GM12878 (cell line): ENCODE measurements around the gene MAP3K1. TPM values are rescaled to one million over a fixed set of nuclear protein-coding genes. Genes with fewer than 3 reads are reported as not detected.

Experiments used
- ATAC-seq: fragments of 200-7000 bp; cut with Tn5 transposase; 3 replicates; pipeline ENCODE4 v1.9.1; 2020; ENCODE audit warnings: mild to moderate bottlenecking, moderate library complexity
- BruUV-seq: library from RNA; stranded (reverse); fragments of 400-500 nt; replicated peaks from 2 replicates; lab custom pipeline; 2021; lab: Mats Ljungman, UMichigan
- CTCF ChIA-PET: fragments of 300-600 bp; sonication (Branson Sonifier 250); formaldehyde crosslinking; extraction: SDS; loops from one replicate; lab custom pipeline; 2021; ENCODE audit warnings: inconsistent platforms; lab: Yijun Ruan, JAX
- POLR2A ChIA-PET: fragments of 350-600 bp; formaldehyde crosslinking; extraction: SDS; loops from one replicate; lab custom pipeline; 2021; ENCODE audit warnings: inconsistent platforms; lab: Charles Lee
- RAD21 ChIA-PET: fragments of 300-600 bp; sonication (Branson Sonifier 250); formaldehyde crosslinking; loops from one replicate; lab custom pipeline; 2023; ENCODE audit warnings: antibody characterized with exemption; ENCODE audit not compliant: unreplicated experiment; lab: Charles Lee
- SMC1A ChIA-PET: fragments of 300-600 bp; sonication (Branson Sonifier 250); formaldehyde crosslinking; loops from one replicate; lab custom pipeline; 2023; ENCODE audit not compliant: unreplicated experiment, uncharacterized antibody; lab: Charles Lee
- DNase-seq: peaks from one replicate; pipeline ENCODE4 v3.0.0-alpha.2; 2011; ENCODE audit warnings: low read depth, low spot score
- FAIRE-seq: peaks from 3 replicates; lab custom pipeline; 2011; peaks lifted over from hg19 to GRCh38; lab: Jason Lieb, UNC
- H2AFZ ChIP-seq: 2 replicates; pipeline ENCODE4 v1.6.0; 2011; ENCODE audit warnings: low read depth, low read length, control low read depth; ENCODE audit not compliant: control insufficient read depth
- H3K27ac ChIP-seq: 2 replicates; pipeline ENCODE4 v1.5.1; 2011; ENCODE audit warnings: control low read depth; ENCODE audit not compliant: control insufficient read depth, insufficient read depth
- H3K27me3 ChIP-seq, 2 experiments: replicated peaks in 1 of 2; 2 replicates each; pipeline versions ENCODE4 v1.6.0 to v1.6.1; 2011; ENCODE audit warnings: low read length in 1 of 2; ENCODE audit not compliant: control insufficient read depth in 2 of 2, insufficient read depth in 2 of 2
- H3K36me3 ChIP-seq, 2 experiments: 2 replicates each; pipeline ENCODE4 v1.5.1; 2011; ENCODE audit warnings: low read length in 1 of 2; ENCODE audit not compliant: control insufficient read depth in 2 of 2, insufficient read depth in 2 of 2
- H3K4me1 ChIP-seq: 2 replicates; pipeline ENCODE4 v1.6.1; 2011; ENCODE audit warnings: mild to moderate bottlenecking, low read length, moderate library complexity, mixed read lengths; ENCODE audit not compliant: control insufficient read depth, insufficient read depth
- H3K4me2 ChIP-seq: 2 replicates; pipeline ENCODE4 v1.6.0; 2011; ENCODE audit warnings: control low read depth; ENCODE audit not compliant: control insufficient read depth, insufficient read depth
- H3K4me3 ChIP-seq: fragments of 200-600 bp; sonication (generic); 2 replicates; pipeline ENCODE4 v1.5.1; 2016
- H3K79me2 ChIP-seq: 2 replicates; pipeline ENCODE4 v1.6.0; 2011; ENCODE audit warnings: low read length; ENCODE audit not compliant: control insufficient read depth, insufficient read depth
- H3K9ac ChIP-seq: 2 replicates; pipeline ENCODE4 v1.8.0; 2011; ENCODE audit warnings: low read length, control low read depth, mixed read lengths; ENCODE audit not compliant: control insufficient read depth, insufficient read depth
- H3K9me3 ChIP-seq: replicated peaks from 3 replicates; pipeline ENCODE4 v1.5.1; 2011; ENCODE audit warnings: mild to moderate bottlenecking, low read length; ENCODE audit not compliant: control insufficient read depth, insufficient read depth
- H4K20me1 ChIP-seq: 2 replicates; pipeline ENCODE4 v1.6.0; 2011; ENCODE audit not compliant: control insufficient read depth, insufficient read depth
- EP300 ChIP-seq, 2 experiments: fragments of 150-350 bp in 1 of 2; IDR thresholded peaks; 2 replicates each; pipeline ENCODE4 v1.6.1; 2011 to 2012; ENCODE audit warnings: low read depth in 2 of 2, low read length in 2 of 2, borderline replicate concordance in 1 of 2, improper control_type of control experiment in 1 of 2, inconsistent platforms in 1 of 2; ENCODE audit not compliant: control insufficient read depth in 1 of 2
- IKZF2 ChIP-seq, 2 experiments: fragments of 450-650 bp; IDR thresholded peaks; 2 replicates each; pipeline ENCODE4 v1.6.1; 2017; ENCODE audit warnings: mild to moderate bottlenecking in 2 of 2, moderate library complexity in 2 of 2
- JUNB ChIP-seq: IDR thresholded peaks from 2 replicates; pipeline ENCODE4 v1.6.1; 2016; ENCODE audit warnings: antibody characterized with exemption, mild to moderate bottlenecking
- MYC ChIP-seq: IDR thresholded peaks from 2 replicates; pipeline ENCODE4 v1.6.1; 2011; ENCODE audit warnings: mild to moderate bottlenecking, low read length, moderate library complexity, inconsistent platforms; ENCODE audit not compliant: insufficient read depth, insufficient replicate concordance, insufficient read length, severe bottlenecking
- NFYA ChIP-seq: IDR thresholded peaks from 2 replicates; pipeline ENCODE4 v1.6.1; 2011; ENCODE audit warnings: low read depth, mild to moderate bottlenecking, low read length, improper control_type of control experiment, borderline replicate concordance
- NR2F1 ChIP-seq: fragments of 450-650 bp; conservative IDR thresholded peaks from 2 replicates; pipeline ENCODE4 v1.6.1; 2017; ENCODE audit warnings: mild to moderate bottlenecking
- RFX5 ChIP-seq: IDR thresholded peaks from 2 replicates; pipeline ENCODE4 v1.6.1; 2011; ENCODE audit warnings: low read depth, low read length, improper control_type of control experiment
- SIN3A ChIP-seq: IDR thresholded peaks from 2 replicates; pipeline ENCODE4 v1.6.1; 2012; ENCODE audit warnings: low read depth, low read length, improper control_type of control experiment
- SMAD1 ChIP-seq: fragments of 450-650 bp; IDR thresholded peaks from 2 replicates; pipeline ENCODE4 v1.6.1; 2018; ENCODE audit warnings: mild to moderate bottlenecking, low read depth; ENCODE audit not compliant: partially characterized antibody
- WRNIP1 ChIP-seq: IDR thresholded peaks from 2 replicates; pipeline ENCODE4 v1.6.1; 2011; ENCODE audit warnings: low read depth, low read length, improper control_type of control experiment, borderline replicate concordance
- WGBS: methylation state at CpG from one replicate; pipeline ENCODE4 v1.1.6; 2016; ENCODE audit warnings: low lambda C conversion rate; ENCODE audit not compliant: insufficient replicate concordance, insufficient coverage; ENCODE audit errors: missing lambda C conversion rate; 5-methylcytosine and 5-hydroxymethylcytosine counted together
- in situ Hi-C: fragments of 300-500 bp; cut with MboI; formaldehyde crosslinking; loops from 9 replicates; pipeline ENCODE4 v1.14.3; 2018; ENCODE audit warnings: mixed read lengths
- intact Hi-C: fragments of 100-400 bp; cut with micrococcal nuclease; formaldehyde crosslinking; loops from one replicate; pipeline ENCODE4 v1.14.2; 2022; ENCODE audit not compliant: unreplicated experiment
- polyA plus RNA-seq, 11 experiments: library from polyadenylated mRNA; depleted of rRNA in 4 of 11; unstranded in 6 of 11; stranded (reverse) in 5 of 11; fragments of >200 nt; fragmentation: Nextera tagmentation in 4 of 11; fragmentation: Illumina TruSeq in 1 of 11; extraction: Ambion mirVana in 4 of 11; extraction: Trizol in 1 of 11; gene quantifications; 1 replicate in 1 of 11; 2 replicates in 10 of 11; pipeline versions ENCODE4 v1.2.1 to v1.2.3, GENCODE V29; 2011 to 2016; ENCODE audit warnings: inconsistent platforms in 2 of 11, missing spikeins in 2 of 11, low read depth in 1 of 11
- total RNA-seq, 4 experiments: library from RNA; depleted of rRNA in 3 of 4; stranded (reverse); fragments of >200 nt in 3 of 4; fragmentation: Illumina TruSeq in 1 of 4; extraction: Trizol in 1 of 4; gene quantifications; 2 replicates each; pipeline versions ENCODE4 v1.2.1 to v1.2.3, GENCODE V29; 2013 to 2021
- TF ChIP-seq, protein P1 (sequence below): fragments of 150-350 bp; IDR thresholded peaks from 2 replicates; pipeline ENCODE4 v1.6.1; 2016; ENCODE audit warnings: low read depth, low read length
- TF ChIP-seq, protein P2 (sequence below): fragments of 450-650 bp; IDR thresholded peaks from 2 replicates; pipeline ENCODE4 v1.6.1; 2018; ENCODE audit warnings: borderline replicate concordance, mild to moderate bottlenecking; ENCODE audit not compliant: partially characterized antibody

Gene MAP3K1
- total and polyA plus RNA-seq, 10 of the 15 experiments (the other 5 are each of a cell fraction or from before 2014, with no cell fraction given), result 7.5 to 24.6 (median 12.6) TPM

DNA sequence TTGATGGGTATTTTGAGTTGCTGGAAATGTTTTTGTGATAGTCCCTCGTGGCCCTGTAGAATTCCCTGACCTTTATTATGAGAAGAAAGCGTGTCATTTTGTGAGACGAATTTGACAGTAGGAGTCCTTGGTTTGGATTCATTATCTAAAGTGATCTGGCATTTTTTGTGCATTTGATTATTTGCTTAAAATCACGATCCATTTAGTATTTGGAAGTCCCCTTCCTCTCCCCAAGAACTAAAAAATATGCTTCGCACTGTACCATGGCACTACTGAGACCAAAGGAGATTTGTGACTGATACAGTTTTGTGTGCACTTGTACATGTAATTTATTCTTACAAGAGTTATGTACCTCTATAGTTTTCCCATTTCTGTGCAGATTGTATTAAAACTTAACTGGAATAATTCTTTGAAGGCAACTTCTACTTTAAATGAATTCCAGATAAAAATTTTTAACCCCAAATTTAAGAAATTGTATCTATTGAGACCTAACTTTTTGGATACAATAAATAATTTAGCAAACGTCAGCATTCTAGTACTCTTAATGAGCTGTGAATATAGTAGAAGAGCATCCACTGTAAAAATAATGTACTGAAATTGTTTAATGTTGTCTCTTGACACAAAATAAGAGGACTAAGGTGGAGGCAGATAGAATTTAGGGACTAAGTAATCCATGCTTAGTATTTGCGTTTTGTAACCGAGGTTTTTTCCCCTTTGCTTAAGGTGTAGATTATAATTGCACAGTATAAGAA is 2.1 kb downstream of the MAP3K1 start:
- peak overlapping the region; percentile 77 for H3K9ac ChIP-seq
- ChIA-PET RAD21 (interaction anchor here (0.8 to 2.3 kb wide), 4 partner anchors 10 to 547 kb away, joined by 3 to 10 read pairs (median 4); no protein-coding TSS in a partner anchor), SMC1A (interaction anchor here (1.2 to 4.4 kb wide), 4 partner anchors 12 to 488 kb away, joined by 3 to 64 read pairs (median 12); no protein-coding TSS in a partner anchor), POLR2A (interaction anchor here (0.6 to 1.0 kb wide), 2 partner anchors 21 to 148 kb away, joined by 3 read pairs; no protein-coding TSS in a partner anchor), CTCF (interaction anchor here (0.8 to 2.5 kb wide), 2 partner anchors 57 to 83 kb away, joined by 3 to 4 read pairs; no protein-coding TSS in a partner anchor)
- TSS peak; percentile 52 for BruUV-seq
- DNase-seq (no peak), FAIRE-seq (no peak), ATAC-seq (no peak)
- H3K27me3 ChIP-seq, result no peaks in the 10 kb centered on the region
- no peaks in the 10 kb centered on the region for H3K36me3 ChIP-seq
- TF ChIP-seq JUNB (no peak), NFYA (no peak), EP300 (IDR thresholded peaks at IDR 0.05; ENCODE audit: borderline replicate concordance in 1 of 2, control insufficient read depth in 1 of 2, low read depth in 2 of 2, low read length in 2 of 2) (no peak), SIN3A (no peak), WRNIP1 (no peak), SMAD1 (no peak), IKZF2 (IDR thresholded peaks at IDR 0.05) (no peak), NR2F1 (no peak), RFX5 (no peak), MYC (no peak)
- TF ChIP-seq, protein P1, sequence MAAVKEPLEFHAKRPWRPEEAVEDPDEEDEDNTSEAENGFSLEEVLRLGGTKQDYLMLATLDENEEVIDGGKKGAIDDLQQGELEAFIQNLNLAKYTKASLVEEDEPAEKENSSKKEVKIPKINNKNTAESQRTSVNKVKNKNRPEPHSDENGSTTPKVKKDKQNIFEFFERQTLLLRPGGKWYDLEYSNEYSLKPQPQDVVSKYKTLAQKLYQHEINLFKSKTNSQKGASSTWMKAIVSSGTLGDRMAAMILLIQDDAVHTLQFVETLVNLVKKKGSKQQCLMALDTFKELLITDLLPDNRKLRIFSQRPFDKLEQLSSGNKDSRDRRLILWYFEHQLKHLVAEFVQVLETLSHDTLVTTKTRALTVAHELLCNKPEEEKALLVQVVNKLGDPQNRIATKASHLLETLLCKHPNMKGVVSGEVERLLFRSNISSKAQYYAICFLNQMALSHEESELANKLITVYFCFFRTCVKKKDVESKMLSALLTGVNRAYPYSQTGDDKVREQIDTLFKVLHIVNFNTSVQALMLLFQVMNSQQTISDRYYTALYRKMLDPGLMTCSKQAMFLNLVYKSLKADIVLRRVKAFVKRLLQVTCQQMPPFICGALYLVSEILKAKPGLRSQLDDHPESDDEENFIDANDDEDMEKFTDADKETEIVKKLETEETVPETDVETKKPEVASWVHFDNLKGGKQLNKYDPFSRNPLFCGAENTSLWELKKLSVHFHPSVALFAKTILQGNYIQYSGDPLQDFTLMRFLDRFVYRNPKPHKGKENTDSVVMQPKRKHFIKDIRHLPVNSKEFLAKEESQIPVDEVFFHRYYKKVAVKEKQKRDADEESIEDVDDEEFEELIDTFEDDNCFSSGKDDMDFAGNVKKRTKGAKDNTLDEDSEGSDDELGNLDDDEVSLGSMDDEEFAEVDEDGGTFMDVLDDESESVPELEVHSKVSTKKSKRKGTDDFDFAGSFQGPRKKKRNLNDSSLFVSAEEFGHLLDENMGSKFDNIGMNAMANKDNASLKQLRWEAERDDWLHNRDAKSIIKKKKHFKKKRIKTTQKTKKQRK, result no peak
- TF ChIP-seq, protein P2, sequence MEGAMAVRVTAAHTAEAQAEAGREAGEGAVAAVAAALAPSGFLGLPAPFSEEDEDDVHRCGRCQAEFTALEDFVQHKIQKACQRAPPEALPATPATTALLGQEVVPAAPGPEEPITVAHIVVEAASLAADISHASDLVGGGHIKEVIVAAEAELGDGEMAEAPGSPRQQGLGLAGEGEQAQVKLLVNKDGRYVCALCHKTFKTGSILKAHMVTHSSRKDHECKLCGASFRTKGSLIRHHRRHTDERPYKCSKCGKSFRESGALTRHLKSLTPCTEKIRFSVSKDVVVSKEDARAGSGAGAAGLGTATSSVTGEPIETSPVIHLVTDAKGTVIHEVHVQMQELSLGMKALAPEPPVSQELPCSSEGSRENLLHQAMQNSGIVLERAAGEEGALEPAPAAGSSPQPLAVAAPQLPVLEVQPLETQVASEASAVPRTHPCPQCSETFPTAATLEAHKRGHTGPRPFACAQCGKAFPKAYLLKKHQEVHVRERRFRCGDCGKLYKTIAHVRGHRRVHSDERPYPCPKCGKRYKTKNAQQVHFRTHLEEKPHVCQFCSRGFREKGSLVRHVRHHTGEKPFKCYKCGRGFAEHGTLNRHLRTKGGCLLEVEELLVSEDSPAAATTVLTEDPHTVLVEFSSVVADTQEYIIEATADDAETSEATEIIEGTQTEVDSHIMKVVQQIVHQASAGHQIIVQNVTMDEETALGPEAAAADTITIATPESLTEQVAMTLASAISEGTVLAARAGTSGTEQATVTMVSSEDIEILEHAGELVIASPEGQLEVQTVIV, result no peak
- H3K4me2 ChIP-seq, result peak overlapping the region; percentile 89
- intact Hi-C loops, result loop anchor here (2.0 to 5.0 kb wide), 5 partner anchors 125 to 545 kb away; no protein-coding TSS in a partner anchor
- H4K20me1 ChIP-seq, result no peaks in the 10 kb centered on the region
- H3K27ac ChIP-seq, result peak overlapping the region; percentile 78
- in situ Hi-C loops, result no loop called here
- H2AFZ ChIP-seq, result peak overlapping the region; percentile 89
- peaks cover 48% of the 10 kb centered on the region for H3K79me2 ChIP-seq
- under 1% methylated on average over 8 of the region's 8 CpGs for WGBS
- no peaks in the 10 kb centered on the region for H3K9me3 ChIP-seq
- H3K4me1 ChIP-seq, result peaks cover 23% of the 10 kb centered on the region
- H3K4me3 ChIP-seq, result peak overlapping the region; percentile 97
